Endothelial cell of umbilical vein (primary cell): ENCODE results near the gene EPO. TPM values are rescaled to one million over a fixed set of nuclear protein-coding genes. Genes with fewer than 3 reads are reported as not detected.

ENCODE experiments used
- BruUV-seq: library from RNA; stranded (reverse); fragments of 400-500 nt; replicated peaks from 2 replicates; lab custom pipeline; 2021; lab: Mats Ljungman, UMichigan
- CTCF ChIA-PET: fragments of 300-600, 350-600 bp; sonication (Branson Sonifier 250); formaldehyde crosslinking; loops from one replicate; lab custom pipeline; 2021; ENCODE audit warnings: antibody characterized with exemption, inconsistent platforms; lab: Charles Lee
- POLR2A ChIA-PET: fragments of 300-600, 350-600 bp; sonication (Branson Sonifier 250); formaldehyde crosslinking; loops from one replicate; lab custom pipeline; 2021; ENCODE audit warnings: antibody characterized with exemption, inconsistent platforms; lab: Charles Lee
- DNase-seq: peaks from one replicate; pipeline ENCODE4 v3.0.0-alpha.2; 2011; ENCODE audit warnings: low read depth, low spot score
- FAIRE-seq: peaks from 2 replicates; lab custom pipeline; 2011; peaks lifted over from hg19 to GRCh38; lab: Jason Lieb, UNC
- H2AFZ ChIP-seq: 2 replicates; pipeline ENCODE4 v1.6.0; 2012; ENCODE audit warnings: low read depth, low read length, control low read depth, inconsistent platforms
- H3K27ac ChIP-seq: 2 replicates; pipeline ENCODE4 v1.5.1; 2011; ENCODE audit warnings: low read depth, mild to moderate bottlenecking, control low read depth, low read length, moderate library complexity; ENCODE audit not compliant: insufficient read depth
- H3K27me3 ChIP-seq, 2 experiments: 2 replicates each; pipeline versions ENCODE4 v1.6.0 to v1.6.1; 2011; ENCODE audit warnings: low read length in 2 of 2, mixed read lengths in 1 of 2; ENCODE audit not compliant: control insufficient read depth in 2 of 2, insufficient read depth in 2 of 2
- H3K36me3 ChIP-seq, 2 experiments: 2 replicates in 1 of 2; 3 replicates in 1 of 2; pipeline ENCODE4 v1.5.1; 2011; ENCODE audit warnings: low read length in 2 of 2, mild to moderate bottlenecking in 1 of 2, moderate library complexity in 1 of 2; ENCODE audit not compliant: control insufficient read depth in 2 of 2, insufficient read depth in 2 of 2; ENCODE audit errors: extremely low read depth in 1 of 2
- H3K4me1 ChIP-seq: 3 replicates; pipeline ENCODE4 v1.5.1; 2011; ENCODE audit warnings: mild to moderate bottlenecking, low read length; ENCODE audit not compliant: control insufficient read depth, insufficient read depth; ENCODE audit errors: extremely low read depth
- H3K4me2 ChIP-seq: 2 replicates; pipeline ENCODE4 v1.6.1; 2011; ENCODE audit warnings: low read length, control low read depth, mixed read lengths; ENCODE audit not compliant: insufficient read depth
- H3K4me3 ChIP-seq, 3 experiments: fragments of 200-600 bp in 1 of 3; sonication (generic), shearing (Covaris generic) in 1 of 3; replicated peaks in 1 of 3; 2 replicates each; pipeline ENCODE4 v1.5.1; 2011 to 2016; ENCODE audit warnings: control low read depth in 3 of 3, low read length in 3 of 3, mild to moderate bottlenecking in 2 of 3, inconsistent platforms in 1 of 3, low read depth in 1 of 3, moderate library complexity in 1 of 3; ENCODE audit not compliant: insufficient read depth in 1 of 3
- H3K79me2 ChIP-seq: 2 replicates; pipeline ENCODE4 v1.6.0; 2012; ENCODE audit warnings: low read length, inconsistent platforms; ENCODE audit not compliant: control insufficient read depth, insufficient read depth
- H3K9ac ChIP-seq: replicated peaks from 2 replicates; pipeline ENCODE3; 2011; ENCODE audit warnings: low read length, control low read depth; ENCODE audit not compliant: insufficient read depth; ENCODE audit errors: extremely low read depth
- H3K9me1 ChIP-seq: replicated peaks from 3 replicates; pipeline ENCODE4 v1.6.0; 2011; ENCODE audit warnings: mild to moderate bottlenecking, low read length; ENCODE audit not compliant: control insufficient read depth, insufficient read depth; ENCODE audit errors: extremely low read depth
- H3K9me3 ChIP-seq: replicated peaks from 2 replicates; pipeline ENCODE4 v1.5.1; 2012; ENCODE audit warnings: low read length, inconsistent platforms; ENCODE audit not compliant: control insufficient read depth, insufficient read depth
- H4K20me1 ChIP-seq: replicated peaks from 2 replicates; pipeline ENCODE3; 2011; ENCODE audit warnings: mild to moderate bottlenecking, low read length; ENCODE audit not compliant: control insufficient read depth, insufficient read depth; ENCODE audit errors: extremely low read depth
- EZH2 ChIP-seq: IDR thresholded peaks from 2 replicates; pipeline ENCODE4 v1.6.1; 2012; ENCODE audit warnings: borderline replicate concordance, low read depth, mild to moderate bottlenecking, moderate library complexity, low read length, inconsistent platforms; ENCODE audit not compliant: severe bottlenecking
- FOS ChIP-seq: IDR thresholded peaks from 2 replicates; pipeline ENCODE4 v1.6.1; 2011; ENCODE audit warnings: mild to moderate bottlenecking, low read length, moderate library complexity, borderline replicate concordance; ENCODE audit not compliant: insufficient read depth
- GATA2 ChIP-seq: IDR thresholded peaks from 2 replicates; pipeline ENCODE4 v1.7.0; 2011; ENCODE audit warnings: low read depth, mild to moderate bottlenecking, moderate library complexity, mixed read lengths, low read length; ENCODE audit not compliant: insufficient read length, insufficient read depth
- JUN ChIP-seq: IDR thresholded peaks from 2 replicates; pipeline ENCODE4 v1.6.1; 2011; ENCODE audit warnings: borderline replicate concordance, low read depth; ENCODE audit not compliant: insufficient read length, insufficient read depth
- MYC ChIP-seq: IDR thresholded peaks from one replicate; pipeline ENCODE4 v1.6.1; 2011; ENCODE audit warnings: mild to moderate bottlenecking, low read depth, low read length
- POLR2A ChIP-seq: IDR thresholded peaks from 2 replicates; pipeline ENCODE4 v1.6.1; 2012; ENCODE audit warnings: low read depth, mild to moderate bottlenecking, control low read depth, low read length
- POLR2AphosphoS5 ChIP-seq: IDR thresholded peaks from 2 replicates; pipeline ENCODE4 v1.6.1; 2012; ENCODE audit warnings: low read depth, mild to moderate bottlenecking, control low read depth, low read length, moderate library complexity; ENCODE audit not compliant: insufficient read depth
- dilution Hi-C: fragments of 300-500 bp; cut with MboI; formaldehyde crosslinking; loops from one replicate; pipeline ENCODE4 v1.15.0; 2019; ENCODE audit warnings: low sequenced_read_pairs; ENCODE audit not compliant: extremely low pct_ligation_motif_present
- intact Hi-C: fragments of 100-400 bp; cut with micrococcal nuclease; formaldehyde crosslinking; loops from one replicate; pipeline ENCODE4 v1.10.0; 2022
- polyA plus RNA-seq, 4 experiments: library from polyadenylated mRNA; depleted of rRNA in 3 of 4; stranded (reverse) in 3 of 4; unstranded in 1 of 4; fragments of >200 nt; gene quantifications; 2 replicates each; pipeline versions ENCODE4 v1.2.1 to v1.2.3, GENCODE V29; 2011 to 2012; ENCODE audit warnings: missing spikeins in 1 of 4
- total RNA-seq: library from RNA; stranded (reverse); gene quantifications from 2 replicates; pipeline ENCODE4 v1.2.3, GENCODE V29; 2021
- TF ChIP-seq, protein P1 (sequence below), 2 donors: IDR thresholded peaks; 1 replicate in 1 of 2; 2 replicates in 1 of 2; pipeline ENCODE4 v1.5.1; 2011; ENCODE audit warnings: low read length in 2 of 2, mild to moderate bottlenecking in 2 of 2, moderate library complexity in 2 of 2, control low read depth in 1 of 2, inconsistent platforms in 1 of 2, low read depth in 1 of 2; ENCODE audit not compliant: insufficient read depth in 1 of 2; ENCODE audit errors: extremely low read depth in 1 of 2
- TF ChIP-seq, protein P2 (sequence below): IDR thresholded peaks from 2 replicates; pipeline ENCODE4 v1.6.1; 2011; ENCODE audit not compliant: insufficient read depth, insufficient read length

The EPO gene
- total and polyA plus RNA-seq, 2 donors (not counting 3 experiments of a cell fraction or from before 2014, with no cell fraction given), result not detected

DNA sequence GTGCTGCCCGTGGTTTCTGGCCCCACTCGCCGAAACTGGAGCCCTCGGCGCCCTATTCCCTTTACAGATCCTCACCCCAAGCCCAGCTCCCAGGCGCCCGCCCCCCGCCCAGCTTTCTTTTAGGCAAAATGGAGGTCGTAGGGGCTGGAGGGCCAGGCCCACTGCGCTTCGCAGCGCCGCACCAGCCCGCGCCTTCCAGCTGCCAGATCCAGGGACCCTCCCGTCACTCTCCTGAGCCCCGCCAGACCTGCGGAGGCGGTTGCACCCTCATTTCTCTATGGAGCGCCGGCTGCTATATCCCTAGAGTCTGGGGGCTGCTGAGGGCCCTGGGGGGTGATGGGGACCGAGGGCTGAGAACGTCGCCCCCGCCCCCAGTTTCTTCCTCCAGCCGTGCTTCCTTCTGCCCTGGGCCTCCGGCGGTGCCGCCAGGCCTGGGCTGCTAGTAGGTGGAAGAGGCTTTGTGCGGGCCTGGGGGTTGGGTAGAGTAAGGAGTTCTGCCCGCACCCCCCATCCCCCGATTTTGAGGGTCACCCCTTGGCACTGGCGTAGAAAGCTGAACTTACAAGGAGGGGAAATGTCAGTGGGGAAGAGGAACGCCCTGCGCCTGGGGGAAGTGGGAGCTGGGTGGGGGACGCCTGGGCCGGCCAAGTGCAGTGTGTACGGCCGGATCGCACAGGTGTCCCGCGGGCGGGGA, 45.7 kb upstream of the EPO start:
- Histone ChIP-seq H3K27me3 (peaks cover 2 to 5% of the 10 kb centered on the region in 2 experiments), H3K9me1 (no peaks in the 10 kb centered on the region), H3K36me3 (peaks cover 8 to 28% of the 10 kb centered on the region in 2 experiments), H3K9ac (peak overlapping the region; percentile 45), H3K4me1 (peaks cover 4% of the 10 kb centered on the region), H3K4me2 (peak overlapping the region; percentile 74), H3K27ac (no peak overlapping the region), H4K20me1 (no peaks in the 10 kb centered on the region), H3K9me3 (no peaks in the 10 kb centered on the region), H3K4me3 (peak overlapping the region; percentile 70 to 88 (median 86)), H3K79me2 (peaks cover 28% of the 10 kb centered on the region), H2AFZ (no peak overlapping the region)
- CTCF ChIA-PET, result interaction anchor here (0.6 to 1.4 kb wide), 5 partner anchors 9 to 297 kb away, joined by 3 to 5 read pairs (median 3); partner anchors contain the start of genes POP7 and SLC12A9
- dilution Hi-C loops (no loop called here), intact Hi-C loops (loop anchor here (5.0 kb wide), 1 partner anchor 207 kb away; no protein-coding TSS in a partner anchor)
- FAIRE-seq (no peak), DNase-seq (peak; percentile 42)
- TF ChIP-seq, protein P1, sequence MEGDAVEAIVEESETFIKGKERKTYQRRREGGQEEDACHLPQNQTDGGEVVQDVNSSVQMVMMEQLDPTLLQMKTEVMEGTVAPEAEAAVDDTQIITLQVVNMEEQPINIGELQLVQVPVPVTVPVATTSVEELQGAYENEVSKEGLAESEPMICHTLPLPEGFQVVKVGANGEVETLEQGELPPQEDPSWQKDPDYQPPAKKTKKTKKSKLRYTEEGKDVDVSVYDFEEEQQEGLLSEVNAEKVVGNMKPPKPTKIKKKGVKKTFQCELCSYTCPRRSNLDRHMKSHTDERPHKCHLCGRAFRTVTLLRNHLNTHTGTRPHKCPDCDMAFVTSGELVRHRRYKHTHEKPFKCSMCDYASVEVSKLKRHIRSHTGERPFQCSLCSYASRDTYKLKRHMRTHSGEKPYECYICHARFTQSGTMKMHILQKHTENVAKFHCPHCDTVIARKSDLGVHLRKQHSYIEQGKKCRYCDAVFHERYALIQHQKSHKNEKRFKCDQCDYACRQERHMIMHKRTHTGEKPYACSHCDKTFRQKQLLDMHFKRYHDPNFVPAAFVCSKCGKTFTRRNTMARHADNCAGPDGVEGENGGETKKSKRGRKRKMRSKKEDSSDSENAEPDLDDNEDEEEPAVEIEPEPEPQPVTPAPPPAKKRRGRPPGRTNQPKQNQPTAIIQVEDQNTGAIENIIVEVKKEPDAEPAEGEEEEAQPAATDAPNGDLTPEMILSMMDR (IDR thresholded peaks at IDR 0.05; ENCODE audit: extremely low read depth in 1 of 2, insufficient read depth in 1 of 2, low read depth in 1 of 2, low read length in 2 of 2), result no peak
- TF ChIP-seq JUN (no peak), MYC (no peak), FOS (no peak), POLR2AphosphoS5 (no peak), EZH2 (no peak), GATA2 (no peak), POLR2A (no peak)
- TF ChIP-seq, protein P2, sequence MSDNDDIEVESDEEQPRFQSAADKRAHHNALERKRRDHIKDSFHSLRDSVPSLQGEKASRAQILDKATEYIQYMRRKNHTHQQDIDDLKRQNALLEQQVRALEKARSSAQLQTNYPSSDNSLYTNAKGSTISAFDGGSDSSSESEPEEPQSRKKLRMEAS, result no peak
- BruUV-seq, result no TSS peak
- POLR2A ChIA-PET, result no interaction called here
